NB4 (cell line): ENCODE data around the gene RNF152.

ENCODE experiments used
- CTCF ChIP-seq: IDR thresholded peaks from one replicate; pipeline ENCODE4 v1.5.1; 2012; ENCODE audit warnings: low read depth, low read length
- POLR2A ChIP-seq: IDR thresholded peaks from 2 replicates; pipeline ENCODE4 v1.6.1; 2011; ENCODE audit warnings: mild to moderate bottlenecking; ENCODE audit not compliant: insufficient read length; ENCODE audit errors: extremely low read depth

GRCh38 chr18:61808286-61808685 lies 84.5 kb downstream of the RNF152 start:
- TF ChIP-seq CTCF, result no peak
- no peak for TF ChIP-seq POLR2A
